Measurements from ENCODE around the gene ABCG4.
"Not testable (repeated sequence)": the region's sequence is repeated elsewhere in the genome, so short reads cannot be mapped to it uniquely, and the experiment has no call there.

The ABCG4 gene

DNA sequence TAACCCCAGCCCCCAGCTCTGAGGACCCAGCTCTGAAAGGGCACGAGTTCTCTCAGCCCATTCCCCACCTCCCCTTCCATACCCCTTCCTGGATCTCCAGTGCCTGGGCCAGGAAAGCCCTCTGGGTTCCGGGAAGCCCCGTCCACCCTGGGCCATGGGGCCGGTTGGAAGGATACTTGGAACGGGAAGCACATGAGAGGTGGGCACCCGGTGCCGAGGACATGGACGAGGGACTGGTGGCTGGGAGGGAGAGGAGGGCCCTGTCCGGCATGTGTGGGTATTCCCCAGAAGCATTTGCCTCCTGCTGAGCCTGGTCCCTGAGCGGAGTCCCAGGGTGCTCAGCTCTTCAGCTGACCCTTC, 32.6 kb upstream of the ABCG4 start:
- no peak for DNase-seq (ENCODE audit: low read depth)

DNA sequence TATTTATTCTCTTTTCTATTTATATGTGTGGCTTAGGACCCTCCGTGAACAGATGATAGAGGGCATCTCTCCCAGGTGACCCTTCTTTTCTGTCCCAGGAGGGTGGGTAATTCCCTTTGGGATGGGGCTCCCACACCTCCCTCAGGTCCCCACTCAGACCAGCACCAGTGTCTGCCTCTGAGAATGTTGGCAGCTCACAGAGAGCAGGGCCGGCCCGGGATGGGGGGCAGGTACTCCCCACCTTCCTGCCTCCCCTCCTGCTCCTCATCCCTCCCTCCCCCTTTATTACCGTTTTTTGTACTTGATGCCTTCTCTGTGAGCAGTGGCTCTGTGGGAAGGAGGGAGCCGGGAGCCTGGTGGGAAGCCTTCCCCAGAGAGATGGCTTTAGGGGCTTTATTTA, 32.3 kb upstream of the ABCG4 start:
- no peak for DNase-seq (ENCODE audit: low read depth)

DNA sequence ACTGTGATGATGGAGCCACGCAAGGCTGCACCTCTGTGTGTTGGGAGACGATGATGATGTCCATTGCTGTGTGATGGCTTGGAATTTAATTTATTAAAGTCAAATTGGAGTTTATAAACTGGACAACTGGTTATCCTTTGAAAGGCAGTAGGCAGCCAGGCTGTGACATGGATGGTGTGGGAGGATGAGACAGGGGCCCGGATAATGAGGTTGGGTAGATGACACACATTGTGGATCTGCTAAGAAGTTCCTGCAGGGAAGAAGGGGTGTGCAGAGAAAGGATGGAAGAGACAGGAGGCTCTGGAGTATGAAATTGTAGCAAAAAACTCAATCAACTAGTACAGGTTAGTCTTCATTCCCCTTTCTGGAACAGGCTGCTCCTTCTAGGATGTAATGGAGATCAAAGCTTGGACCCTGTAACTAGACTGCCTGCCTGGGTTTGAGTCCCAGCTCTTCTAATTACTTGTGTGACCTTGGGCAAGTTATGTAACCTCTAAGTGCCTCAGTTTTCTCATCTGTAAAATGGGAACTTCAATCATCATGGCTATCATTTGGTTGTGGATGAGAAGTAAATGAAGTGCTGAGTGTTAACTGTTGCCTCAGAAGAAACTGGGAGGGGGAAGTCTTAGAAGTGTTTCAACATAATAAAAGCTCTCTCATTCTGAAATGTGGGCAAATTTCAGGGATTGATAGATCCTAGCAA, 31.7 kb upstream of the ABCG4 start:
- no peak for DNase-seq (ENCODE audit: low read depth)

GRCh38 chr11:119118227-119118626, 30.6 kb upstream of the ABCG4 start:
- DNase-seq (ENCODE audit: low read depth), result no peak

- DNase-seq (ENCODE audit: low read depth), result no peak
These were observed 29.9 kb upstream of the ABCG4 start for GRCh38 chr11:119118946-119119345.

DNA sequence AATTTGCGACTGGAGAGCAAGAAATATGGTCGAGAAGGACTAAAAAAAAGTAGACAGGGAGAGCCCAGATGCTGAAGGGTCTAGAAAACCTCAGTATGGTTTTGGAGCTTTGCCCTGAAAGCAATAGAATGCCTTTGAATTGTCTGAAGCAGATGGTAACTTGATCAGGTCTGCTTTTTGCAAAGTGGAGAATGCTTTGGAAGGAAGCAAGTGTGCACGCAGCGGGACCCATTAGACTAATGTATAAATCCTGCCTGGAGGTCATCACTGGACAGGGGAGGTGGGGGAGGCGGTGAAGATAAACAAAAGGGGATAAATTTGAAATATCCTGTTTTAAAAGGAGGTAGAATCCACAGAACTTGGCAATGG, 28.2 kb upstream of the ABCG4 start:
- DNase-seq (ENCODE audit: low read depth), result no peak

- peak; percentile 100 for DNase-seq (ENCODE audit: low read depth)
These were observed 27.6 kb upstream of the ABCG4 start, which contains the start of gene HINFP for GRCh38 chr11:119121008-119121810. TSS of gene HINFP (plus strand) at chr11:119121580. CDS start at chr11:119126945, 5,365 bp downstream.

GRCh38 chr11:119121811-119122124, 27.1 kb upstream of the ABCG4 start:
- no peak for DNase-seq (ENCODE audit: low read depth)

DNA sequence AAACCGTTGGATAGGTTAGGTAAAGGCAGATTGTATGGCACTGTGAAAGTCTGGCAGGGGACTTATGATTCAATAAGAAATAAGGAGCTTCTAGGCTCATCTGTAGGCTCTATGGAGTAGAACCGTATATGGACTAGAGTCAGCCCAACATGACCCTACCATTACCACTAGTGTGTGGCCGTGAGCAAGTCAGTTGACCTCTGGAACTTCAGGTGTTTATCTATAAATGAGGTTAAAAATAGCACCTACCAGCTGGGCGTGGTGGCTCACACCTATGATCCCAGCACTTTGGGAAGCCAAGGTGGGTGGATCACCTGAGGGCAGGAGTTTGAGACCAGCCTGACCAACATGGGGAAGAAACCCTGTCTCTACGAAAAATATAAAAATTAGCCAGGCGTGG, 23.0 kb upstream of the ABCG4 start:
- DNase-seq (ENCODE audit: low read depth), result no peak

- no peak for DNase-seq (ENCODE audit: low read depth)
These were observed 22.1 kb upstream of the ABCG4 start for GRCh38 chr11:119126675-119127268.

DNA sequence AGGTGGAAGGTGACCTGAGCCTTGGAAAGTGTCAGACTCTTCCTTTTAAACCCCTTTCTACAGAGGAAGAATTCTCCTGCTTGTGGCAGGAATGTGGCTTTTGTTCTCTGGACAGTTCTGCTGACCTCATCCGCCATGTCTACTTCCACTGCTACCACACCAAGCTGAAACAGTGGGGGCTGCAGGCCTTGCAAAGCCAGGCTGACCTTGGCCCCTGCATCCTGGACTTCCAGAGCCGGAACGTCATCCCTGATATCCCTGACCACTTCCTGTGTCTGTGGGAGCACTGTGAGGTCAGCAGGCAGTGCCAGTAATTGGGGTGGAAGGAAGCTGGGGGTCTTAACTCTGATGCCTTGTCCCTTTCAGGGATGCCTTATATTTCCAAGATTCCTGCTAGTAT, 18.2 kb upstream of the ABCG4 start:
- no peak for DNase-seq (ENCODE audit: low read depth)

GRCh38 chr11:119134389-119134978, 14.4 kb upstream of the ABCG4 start:
- no peak for DNase-seq (ENCODE audit: low read depth)

GRCh38 chr11:119139276-119139675, 9.6 kb upstream of the ABCG4 start:
- DNase-seq (ENCODE audit: low read depth), result not testable (repeated sequence)

DNA sequence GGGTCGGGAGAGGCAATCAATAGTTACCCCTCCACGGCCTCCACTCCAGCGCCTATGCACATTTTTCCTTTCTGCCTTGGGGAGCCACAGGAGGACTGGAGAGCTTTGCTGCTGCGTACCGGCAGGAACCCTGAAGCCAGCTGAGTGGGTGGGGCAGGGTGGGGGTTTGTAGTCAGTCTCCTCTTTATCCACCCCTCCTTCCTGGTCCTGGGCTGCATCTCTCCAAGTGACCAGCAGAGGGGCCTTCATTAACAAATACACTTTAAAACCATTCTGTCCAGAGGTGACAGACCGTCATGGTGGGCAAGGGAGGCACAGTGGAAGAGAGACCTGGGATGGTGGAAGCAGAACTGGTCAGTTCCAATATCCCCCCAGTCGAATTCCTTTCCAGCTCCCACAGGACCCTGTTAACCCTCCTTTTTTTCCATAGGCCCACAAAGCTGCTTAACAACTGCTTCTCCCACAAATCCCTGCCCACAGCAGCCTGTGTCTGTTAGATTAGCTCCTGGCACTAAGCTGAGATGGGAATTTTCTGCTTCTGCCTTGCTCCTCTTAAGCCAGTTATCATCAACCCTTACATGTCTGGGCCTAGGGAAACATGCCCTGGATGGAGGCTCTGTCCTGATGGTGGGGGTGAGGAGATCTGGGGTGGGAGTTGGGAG, 3.9 kb upstream of the ABCG4 start:
- no peak for DNase-seq (ENCODE audit: low read depth)

DNA sequence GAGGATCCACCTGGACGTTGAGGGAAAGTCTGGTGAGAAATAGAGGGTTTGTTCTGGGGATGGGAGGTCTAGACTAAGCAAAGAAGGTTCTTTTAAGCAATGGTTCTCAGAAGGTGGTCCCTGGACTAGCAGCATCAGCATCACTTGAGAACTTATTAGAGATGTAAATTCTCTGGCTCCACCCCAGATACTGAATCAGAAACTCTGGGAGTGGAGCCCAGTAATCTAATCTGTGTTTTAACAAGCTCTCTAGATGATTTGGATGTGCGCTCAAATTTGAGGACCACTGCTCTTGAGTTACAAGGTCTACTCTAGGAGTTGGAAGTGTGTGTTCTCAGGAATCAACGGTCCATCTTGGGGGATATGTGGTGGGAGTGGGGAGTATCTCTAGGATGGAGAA, 3.3 kb upstream of the ABCG4 start:
- no peak for DNase-seq (ENCODE audit: low read depth)

DNA sequence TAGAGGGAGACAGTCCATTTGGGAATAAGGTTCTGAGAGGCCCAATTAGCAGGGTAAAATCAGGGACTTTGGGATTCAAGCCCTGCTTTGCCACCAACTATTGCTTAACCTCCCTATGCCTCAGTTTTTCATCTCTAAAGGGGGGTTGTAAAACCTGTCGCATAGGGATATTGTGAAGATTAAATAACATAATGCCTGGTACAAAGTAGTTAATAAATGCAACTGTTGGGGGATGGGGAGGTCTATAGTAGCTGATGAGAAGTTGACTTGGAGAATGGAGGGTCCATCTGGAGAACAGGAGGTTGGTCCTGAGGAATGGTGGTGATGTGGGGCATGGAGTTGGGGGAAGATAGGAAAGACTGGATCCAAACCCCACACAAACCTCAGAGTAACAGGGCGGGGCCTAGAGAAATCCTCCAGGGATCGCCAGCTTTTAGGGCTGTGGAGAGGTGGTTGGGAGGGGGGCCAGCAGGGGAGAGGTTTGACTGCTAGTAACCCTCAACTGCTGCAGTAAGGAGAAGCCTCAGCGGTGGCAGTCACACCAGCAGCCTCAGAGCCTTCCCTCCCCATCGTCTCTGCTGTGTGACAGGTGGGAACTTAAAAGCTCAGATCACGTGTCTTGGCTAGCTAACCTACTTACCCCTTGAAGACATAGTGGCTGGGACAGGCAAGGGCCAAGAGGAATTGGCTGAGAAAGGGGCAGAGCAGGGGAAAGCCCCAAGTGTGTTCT, 1.1 kb upstream of the ABCG4 start:
- DNase-seq (ENCODE audit: low read depth), result no peak

DNA sequence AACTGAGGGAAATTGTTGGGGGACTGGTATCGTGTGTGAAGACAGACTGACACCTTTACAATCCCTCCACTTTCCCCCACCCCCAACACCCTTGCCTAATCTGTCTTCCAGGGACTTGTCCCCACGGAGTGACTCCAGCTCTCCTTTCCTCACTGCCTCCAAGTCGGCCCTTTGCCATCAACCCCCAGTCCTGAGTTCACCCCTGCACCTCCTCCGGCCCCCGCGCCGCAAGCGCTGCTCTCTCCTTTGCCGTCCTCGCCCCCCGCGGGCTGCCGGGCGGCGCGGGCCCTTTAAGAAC, 183 bp upstream of the ABCG4 start:
- no peak for DNase-seq (ENCODE audit: low read depth)

- DNase-seq (ENCODE audit: low read depth), result no peak
These were observed 979 bp downstream of the ABCG4 start for GRCh38 chr11:119149786-119150275.

DNA sequence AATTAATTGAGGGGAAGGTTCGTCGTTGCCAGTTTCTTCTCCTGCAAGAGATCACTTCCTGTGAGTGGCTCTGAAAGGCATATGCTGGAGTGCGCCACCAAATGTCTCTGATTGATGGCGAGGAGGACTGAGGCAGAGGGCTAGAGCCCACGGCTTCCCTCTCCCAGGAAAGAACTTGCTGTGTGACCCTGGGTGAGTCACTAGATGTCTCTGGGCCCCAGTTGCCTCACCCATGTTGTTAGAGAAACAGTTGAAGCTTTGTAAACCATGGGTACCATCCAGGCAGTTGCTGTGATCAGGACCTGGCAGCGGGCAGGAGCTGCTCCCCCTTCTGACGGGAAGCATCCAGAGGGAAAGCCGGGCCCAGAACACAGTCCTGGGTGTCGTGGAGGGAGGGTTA, 3.2 kb downstream of the ABCG4 start:
- no peak for DNase-seq (ENCODE audit: low read depth)

DNA sequence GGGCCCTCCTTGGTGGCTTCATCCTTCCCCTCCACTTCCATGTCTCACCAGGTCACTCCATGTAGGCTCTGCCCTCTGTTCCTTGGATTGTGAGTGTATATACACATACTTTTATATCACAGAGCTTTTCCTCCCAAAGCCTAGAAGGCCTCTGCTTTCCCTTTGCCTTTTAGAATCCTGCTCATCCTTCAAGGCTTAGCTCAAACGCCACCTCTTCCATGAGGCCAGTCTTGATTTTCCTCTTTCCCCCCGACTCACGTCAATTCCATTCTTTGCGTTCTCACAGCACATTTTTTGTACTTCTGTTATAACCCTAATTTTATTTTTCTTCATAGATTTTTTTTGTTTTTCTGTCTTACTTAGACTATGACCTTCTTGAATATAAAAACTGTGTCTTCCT, 3.8 kb downstream of the ABCG4 start:
- no peak for DNase-seq (ENCODE audit: low read depth)

DNA sequence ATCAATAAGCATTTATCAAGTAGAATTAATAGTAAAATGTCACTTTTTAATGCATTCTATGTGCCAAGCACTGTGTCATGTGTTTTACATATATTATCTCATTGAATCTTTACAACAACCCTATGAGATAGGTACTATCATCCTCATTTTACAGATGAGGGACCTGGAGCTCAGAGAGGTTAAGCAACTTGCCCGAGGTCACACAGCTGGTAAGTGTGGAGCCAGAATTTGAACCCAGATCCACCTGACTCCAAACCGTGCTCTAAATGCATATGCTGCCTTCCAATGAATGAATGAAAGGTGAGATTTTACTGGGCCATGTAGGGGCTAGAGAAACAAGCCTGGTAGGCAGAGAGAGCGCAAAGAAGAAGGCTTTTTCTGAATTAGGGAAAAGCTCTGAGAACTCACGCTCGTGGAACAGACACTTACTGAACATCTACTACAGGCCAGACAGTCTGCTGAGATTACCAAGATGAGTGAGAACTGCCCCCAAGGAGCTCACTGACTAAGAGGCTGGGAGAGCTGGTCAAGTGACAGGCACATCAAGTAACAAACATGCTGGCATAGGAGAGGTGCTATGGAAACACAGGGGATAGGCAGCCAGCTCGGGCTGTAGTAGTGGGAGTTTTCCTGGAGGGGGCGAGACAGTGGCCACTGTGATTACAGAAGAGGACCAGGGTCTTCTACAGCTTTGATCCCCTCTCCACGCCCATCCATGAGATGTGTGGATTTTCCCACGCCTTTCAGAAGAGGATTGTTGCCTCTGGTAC, 4.4 kb downstream of the ABCG4 start:
- no peak for DNase-seq (ENCODE audit: low read depth)
